HL-60 (cell line): Measurements from ENCODE around the gene PLCB1.

ENCODE experiments used
- CTCF ChIP-seq: IDR thresholded peaks from one replicate; pipeline ENCODE4 v1.5.1; 2011; ENCODE audit warnings: low read length, control low read depth, inconsistent platforms; ENCODE audit not compliant: insufficient read depth
- GABPA ChIP-seq: IDR thresholded peaks from 2 replicates; pipeline ENCODE4 v1.6.1; 2012; ENCODE audit warnings: low read depth
- POLR2AphosphoS5 ChIP-seq: IDR thresholded peaks from 2 replicates; pipeline ENCODE4 v1.6.1; 2012; ENCODE audit warnings: low read depth
- REST ChIP-seq: IDR thresholded peaks from 2 replicates; pipeline ENCODE4 v1.6.1; 2012; ENCODE audit warnings: low read depth; ENCODE audit not compliant: insufficient replicate concordance
- SPI1 ChIP-seq: IDR thresholded peaks from 2 replicates; pipeline ENCODE4 v1.6.1; 2012; ENCODE audit warnings: low read depth, mild to moderate bottlenecking, borderline replicate concordance

GRCh38 chr20:8232332-8232731, 100.3 kb downstream of the PLCB1 start:
- TF ChIP-seq GABPA (no peak), CTCF (no peak), REST (no peak), SPI1 (no peak), POLR2AphosphoS5 (no peak)
